DMS153 (cell line): ENCODE measurements around the gene LRRC63.
"Not testable (repeated sequence)": the region's sequence is repeated elsewhere in the genome, so short reads cannot be mapped to it uniquely, and the experiment has no call there.

Experiments used
- DNase-seq: peaks from one replicate; lab custom pipeline; 2025; lab: John Stamatoyannopoulos, UW

Gene LRRC63

DNA sequence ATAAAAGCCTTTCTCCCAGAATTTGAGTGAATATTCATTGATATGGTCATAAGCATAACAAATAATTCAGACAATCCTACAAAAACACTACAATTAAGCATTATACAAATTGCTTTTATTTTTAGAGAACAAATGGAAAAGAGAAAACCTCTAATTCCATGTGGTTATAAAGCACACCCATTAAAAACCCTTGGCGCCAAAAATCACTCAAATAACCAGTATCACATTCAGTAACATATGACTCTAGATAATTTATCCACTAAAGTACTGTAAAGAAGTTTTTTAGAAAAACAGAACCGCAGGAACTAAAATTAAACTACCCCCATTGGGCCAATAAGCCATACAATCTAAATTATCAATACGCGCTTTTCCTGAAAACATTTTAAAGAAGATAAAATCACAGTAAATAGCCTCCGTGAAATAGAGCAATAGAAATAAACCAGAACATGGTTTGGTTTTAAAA lies 30.3 kb upstream of the LRRC63 start:
- no peak for DNase-seq

DNA sequence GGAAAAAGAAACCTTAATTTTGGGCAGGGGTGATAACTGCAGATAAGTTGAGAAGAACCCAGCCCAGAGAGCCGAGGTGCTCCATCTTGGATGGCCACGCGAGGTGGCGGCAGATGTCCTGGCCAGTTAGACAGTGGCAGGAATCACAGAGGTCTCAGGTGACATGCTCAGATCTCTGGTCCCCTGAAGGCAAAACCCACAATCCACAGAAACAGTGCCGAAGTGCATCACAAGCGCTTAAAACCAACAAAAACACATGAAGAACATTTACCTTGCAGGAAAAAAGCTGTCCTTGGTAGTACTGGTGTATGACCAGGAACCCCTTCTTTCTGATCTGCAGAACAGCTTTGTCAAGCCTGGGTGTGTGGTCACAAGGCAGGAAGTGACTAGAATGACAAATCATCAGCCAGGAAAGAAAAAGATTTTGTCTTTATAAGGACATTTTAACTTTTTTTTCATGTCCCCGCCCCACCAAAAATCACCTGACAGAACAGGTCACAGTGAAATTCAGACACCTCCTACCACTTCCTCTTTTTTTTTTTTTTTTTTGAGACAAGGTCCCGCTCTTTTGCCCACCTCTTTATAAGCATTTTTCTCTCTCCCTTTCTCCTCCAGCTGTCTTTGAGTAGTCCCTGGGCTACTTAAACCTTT lies 29.8 kb upstream of the LRRC63 start, which contains the start of gene LCP1:
TSS of gene LCP1 (minus strand) at position 338 of the 651 bp plus-strand sequence. CDS start 22,515 bp downstream, outside the sequence.
- no peak for DNase-seq

DNA sequence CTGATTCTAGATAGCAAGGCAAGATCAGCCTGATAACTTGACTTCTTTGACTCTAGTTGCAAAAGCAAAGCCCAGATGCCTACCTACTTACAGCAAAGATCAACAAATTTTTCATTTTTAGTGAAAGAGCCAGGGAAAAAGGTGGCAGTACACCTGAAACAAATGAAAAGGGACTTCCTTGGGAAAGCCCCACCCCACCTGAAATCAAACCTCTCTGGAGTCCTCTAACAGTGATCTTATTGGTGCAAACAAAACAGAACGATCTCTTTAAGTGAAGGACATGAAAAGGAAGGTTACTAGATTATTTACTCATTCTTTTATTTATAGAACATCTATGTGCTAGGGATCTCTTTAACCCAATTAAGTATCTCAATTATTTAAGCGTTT lies 29.2 kb upstream of the LRRC63 start:
- peak; percentile 3 for DNase-seq

DNA sequence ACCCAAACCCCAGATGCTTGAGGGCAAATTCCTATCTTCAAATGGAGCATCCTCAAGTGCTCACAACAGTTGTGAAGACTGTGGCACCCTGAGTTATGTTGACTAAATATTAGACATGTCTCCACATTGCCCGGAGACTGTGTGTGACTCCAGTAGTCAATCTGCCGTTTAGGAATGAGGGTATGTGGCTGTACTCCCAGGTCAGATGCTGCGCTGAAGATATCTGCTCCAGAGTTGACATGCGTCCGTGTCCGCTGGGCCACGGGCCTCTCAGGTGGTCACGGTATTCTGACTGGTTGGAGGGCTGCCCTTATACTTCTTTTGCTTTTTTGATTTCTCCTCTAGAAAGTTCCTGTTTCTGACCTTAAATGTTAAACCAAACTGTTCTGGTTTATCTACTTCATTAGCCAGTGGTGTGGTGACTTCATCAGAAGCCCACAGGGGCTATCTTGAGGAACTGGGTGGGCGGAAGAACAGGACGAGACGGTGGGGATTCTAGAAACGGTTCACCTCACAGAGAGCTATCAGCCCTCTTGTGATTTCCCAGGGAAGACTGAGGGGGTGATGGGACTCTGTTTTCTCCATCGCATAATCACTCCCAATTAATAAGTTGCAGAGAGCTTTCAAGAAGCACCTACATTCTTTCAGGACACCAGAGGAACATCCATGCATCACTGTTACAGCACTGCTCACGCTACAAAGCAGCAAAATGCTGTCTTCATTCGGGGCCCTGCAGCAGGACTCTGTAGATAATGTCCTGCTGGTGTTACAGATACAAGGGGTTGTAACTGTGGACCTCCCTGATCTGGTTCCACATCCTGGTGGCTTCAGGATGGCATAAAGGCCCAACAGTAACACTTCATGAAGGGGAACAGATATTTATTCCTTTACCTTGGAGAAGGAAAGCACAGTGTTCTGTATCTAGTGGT lies 28.4 kb upstream of the LRRC63 start:
- no peak for DNase-seq

DNA sequence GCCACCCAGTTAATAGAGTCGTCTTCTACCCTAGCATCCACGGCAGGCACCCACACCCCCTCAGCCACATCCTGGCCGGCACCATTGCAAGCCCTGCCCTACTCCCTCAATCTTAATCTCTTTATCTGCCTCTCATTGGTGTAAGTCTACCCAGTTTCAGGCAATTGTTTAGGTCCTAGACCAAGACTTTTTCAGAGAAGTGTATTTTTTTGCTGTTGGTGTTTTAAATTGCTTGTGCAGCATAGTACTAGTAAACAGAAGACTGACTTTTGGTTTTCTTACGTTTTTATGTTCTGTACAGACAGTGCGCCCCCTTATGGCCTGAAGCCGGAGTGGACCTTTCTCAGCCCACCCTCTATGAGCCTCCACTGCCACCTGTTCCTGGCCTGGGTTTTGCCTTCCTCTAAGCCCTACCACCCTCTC lies 27.4 kb upstream of the LRRC63 start:
- DNase-seq: no peak

DNA sequence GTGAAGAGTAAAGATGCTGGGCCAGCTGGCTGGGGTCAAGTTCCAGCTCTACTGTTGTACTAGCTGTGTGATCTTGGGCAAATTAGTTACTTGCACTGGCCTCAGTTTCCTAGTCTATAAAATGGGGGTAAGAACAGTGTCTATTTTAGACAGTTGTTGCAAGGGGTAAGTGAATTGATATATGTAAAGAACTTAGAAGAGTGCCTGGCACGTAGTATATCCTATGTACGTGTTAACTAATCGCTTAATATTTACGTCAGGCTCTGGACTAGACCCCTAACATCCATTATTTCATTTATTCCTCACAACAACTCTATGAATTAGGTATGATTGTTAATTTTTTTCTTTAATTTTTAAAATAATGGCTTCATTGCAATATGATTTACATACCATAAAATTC lies 26.1 kb upstream of the LRRC63 start:
- DNase-seq: no peak

DNA sequence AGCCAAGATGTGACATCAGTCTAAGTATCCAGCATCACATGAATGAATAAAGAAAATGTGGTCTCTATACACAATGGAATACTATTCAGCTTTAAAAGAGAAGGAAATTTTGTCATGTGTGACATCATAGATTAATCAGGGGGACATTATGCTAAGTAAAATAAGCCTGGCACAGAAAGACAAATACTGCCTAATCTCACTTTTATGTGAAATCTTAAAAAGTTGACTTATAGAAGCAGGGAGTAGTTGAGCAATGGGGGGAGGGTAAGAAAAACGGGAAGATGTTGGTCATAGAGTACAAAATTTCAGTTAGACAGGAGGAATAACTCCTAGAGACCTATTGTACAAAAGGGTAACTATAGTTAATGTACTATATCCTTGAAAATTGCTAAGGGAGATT lies 19.3 kb upstream of the LRRC63 start:
- no peak for DNase-seq

DNA sequence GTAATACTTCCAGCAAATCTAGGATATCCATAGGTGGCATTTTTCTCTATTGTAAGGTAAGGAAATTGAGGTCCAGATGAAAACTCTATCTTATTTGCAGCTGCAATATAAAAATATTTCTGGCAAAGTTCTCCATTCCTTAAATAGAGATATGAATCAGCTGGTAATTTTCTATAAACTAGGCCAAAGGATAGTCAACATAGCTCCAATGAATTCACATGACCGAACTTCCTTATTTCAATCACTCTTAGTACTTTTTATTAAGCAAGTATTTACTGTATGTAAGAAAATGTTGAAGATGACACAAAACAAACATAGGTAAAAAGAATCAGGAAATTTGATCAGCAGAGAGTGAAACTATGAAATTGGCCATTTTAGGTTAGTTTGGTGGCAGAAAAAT lies 16.7 kb upstream of the LRRC63 start:
- no peak for DNase-seq

DNA sequence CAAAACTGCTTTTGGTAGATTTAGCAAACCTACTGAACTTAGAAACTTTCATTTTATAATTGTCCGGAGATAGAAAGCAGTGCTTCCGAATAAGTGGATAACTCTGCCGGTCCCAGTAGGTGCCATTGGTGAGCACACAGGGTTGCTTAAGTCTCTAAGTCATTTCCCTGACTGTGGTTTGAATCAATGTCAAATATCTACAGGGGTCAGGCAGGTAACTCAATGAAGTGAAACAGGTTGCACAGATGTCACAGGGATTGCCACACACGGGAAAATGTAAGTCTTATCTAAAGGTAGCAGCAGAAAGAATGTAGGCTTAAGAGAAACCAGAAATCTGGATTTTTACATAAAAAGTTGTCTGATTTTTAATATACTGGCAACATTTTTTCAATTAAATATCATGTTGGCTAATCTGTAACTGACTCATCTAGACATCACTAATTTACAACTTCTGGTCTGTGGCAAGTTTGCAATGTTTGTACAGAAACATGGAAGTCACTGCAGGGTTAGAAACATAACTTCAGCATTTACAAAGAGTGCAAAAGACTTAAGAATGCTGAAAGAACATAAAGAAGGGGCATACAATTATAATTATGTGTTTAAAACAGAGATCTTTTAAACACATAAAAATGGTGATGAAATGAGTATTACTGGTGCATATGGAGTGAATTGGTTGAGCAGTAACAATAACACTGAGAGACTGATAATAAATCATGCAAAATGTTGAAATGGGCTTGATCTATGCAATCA lies 14.3 kb upstream of the LRRC63 start:
- no peak for DNase-seq

DNA sequence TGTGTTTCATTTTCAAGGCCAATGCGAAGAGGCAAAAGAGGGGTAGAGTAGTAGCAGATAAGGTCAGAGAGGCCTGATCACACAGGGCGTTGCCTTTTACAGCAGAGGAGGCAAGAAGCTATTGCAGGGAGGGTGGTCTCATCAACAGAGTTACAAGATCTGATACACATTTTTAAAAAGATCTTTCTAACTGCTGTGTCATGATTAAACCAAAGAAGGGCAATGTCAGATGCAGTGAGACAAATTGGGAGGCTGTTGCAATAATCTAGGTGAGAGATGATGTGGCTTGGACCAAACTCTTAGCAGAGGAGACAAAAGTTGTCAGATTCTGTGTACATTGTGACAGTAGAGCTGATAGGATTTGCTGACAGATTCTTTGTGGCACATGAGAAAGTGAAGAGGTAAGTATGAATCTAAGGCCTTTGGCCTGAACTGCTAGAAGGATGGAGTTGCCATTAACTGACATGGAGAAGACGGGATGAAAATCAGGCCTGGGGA lies 13.0 kb upstream of the LRRC63 start:
- DNase-seq: no peak

DNA sequence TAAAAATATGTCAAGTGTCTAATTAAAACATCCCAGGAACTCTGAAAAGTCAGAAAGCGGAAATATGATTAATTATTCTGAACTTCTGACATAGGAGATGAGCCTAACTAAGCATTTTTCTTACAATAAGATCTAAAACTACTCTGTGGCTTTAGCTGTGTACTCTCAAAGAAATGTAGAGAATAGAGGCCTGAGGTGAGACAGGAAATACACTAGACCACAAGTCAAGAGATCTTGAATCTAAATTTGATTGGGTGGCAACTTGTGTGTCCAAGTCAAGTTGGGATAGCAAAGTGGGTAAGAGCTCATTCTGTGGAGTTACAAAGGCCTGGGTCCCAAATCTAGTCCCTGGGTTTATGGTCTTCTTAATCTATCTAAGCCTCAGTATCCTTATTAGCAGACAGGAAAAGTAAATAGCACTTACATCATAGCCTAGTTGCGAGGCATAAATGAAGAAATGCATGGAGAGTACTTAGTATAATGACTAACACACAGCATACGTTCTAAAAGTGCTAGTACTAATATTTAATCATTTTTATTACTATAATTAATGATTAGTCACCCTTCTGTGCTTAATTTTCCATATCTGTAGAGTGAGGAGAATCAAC lies 9.4 kb upstream of the LRRC63 start:
- no peak for DNase-seq

DNA sequence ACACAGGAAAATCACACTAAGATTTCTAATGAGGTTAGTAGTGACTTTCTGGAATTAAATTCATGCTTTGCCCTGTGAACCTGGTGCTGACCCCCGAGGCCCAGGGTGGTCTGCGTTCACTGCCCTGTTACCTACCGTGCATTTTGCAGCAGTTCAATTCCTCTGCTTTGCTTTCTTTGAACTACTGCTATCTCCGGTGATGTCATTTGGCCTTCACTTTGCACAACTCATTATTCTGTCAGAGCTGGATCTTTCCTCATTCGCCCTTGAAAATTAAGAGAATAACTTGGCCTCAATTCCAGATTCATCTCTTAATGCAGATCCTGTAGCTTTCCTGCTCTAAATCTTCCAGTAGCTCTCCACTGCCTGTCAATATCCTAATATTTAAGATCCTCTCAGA lies 8.8 kb upstream of the LRRC63 start:
- DNase-seq: no peak

DNA sequence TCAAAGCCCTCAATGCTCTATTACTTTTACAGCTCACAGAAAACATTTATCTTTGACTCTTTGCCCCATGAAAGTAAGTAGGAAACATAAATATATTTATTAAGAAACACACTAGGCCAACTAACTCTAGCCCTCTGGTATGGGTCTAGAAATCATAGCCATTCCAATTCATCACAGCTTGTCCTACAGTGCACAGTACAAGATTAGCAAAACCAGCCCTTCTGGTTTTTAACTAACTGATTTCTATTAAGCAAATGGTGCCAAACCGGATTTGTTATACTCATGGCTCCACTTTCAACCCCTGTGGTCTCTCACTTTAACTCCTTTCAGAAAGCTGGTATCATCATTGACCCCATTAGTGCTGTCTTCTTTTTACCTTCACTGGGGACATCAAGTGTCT lies 5.6 kb upstream of the LRRC63 start:
- no peak for DNase-seq

DNA sequence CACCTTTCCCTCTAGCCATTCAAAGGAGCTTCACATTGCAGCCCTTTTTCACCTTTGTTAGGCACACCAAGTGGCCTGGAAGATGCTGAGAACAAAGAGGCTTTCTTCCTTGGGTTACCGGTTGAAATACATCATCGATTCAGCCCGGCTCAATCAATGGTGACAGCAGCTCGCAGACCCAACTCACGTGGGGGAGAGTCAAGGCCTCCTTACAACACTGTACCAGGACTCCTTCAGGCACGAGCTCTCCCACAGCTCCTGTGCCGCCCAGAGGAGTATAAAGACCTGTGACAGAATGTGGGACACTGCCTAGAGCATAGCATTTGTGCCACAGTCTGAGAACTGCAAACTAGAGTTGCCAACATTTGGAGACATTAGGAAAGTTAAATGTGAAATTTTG lies 3.9 kb upstream of the LRRC63 start:
- no peak for DNase-seq

DNA sequence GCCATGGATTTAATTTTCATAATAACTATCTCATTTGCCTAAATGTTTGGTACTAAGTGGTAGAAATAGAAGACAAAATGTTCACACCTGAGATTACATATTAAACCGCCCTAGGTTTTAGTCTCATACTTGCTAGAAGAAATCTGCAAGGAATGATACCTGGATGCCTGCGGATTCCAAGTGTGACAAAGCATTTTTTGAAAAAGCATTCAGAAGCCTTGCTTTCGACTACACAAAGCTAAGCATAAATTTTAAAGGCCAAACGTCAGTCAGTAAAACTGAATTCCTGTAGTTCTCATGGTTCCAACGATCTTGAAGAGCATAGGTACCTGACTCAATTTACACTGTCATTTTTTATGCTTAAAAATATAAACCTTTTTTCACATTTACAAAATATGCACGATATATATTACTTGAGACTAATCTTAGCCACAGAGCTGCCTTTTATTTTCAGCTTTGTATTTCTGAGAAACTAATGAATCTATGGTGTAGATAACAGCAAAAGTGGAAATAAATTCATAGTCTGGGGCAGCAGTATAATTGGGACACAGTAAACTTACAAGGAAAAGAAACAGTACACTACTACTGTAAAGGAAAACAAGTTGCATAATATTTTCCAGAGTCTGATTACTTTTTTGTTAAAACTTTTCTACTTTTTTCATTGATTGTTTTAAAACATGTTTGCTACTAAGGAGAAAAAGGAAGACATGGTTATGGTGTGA lies 1.2 kb upstream of the LRRC63 start:
- no peak for DNase-seq

DNA sequence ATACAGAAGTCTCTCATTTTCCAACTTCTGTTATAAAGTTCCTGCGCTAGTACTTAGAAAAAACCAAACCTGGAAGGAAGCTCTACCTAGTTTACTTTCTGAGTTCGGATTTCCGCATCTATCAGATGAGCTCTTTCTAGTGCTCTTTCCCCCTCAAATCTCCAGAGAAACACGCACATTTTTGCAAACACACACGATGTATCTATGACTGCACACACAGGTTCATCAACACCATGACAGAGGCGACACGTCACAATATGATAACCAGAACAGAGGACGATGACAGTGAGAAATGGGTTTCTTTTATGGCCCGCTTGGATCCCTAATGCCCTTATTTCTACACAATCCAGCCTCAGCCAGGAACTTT lies 629 bp upstream of the LRRC63 start:
- DNase-seq: peak; percentile 2

DNA sequence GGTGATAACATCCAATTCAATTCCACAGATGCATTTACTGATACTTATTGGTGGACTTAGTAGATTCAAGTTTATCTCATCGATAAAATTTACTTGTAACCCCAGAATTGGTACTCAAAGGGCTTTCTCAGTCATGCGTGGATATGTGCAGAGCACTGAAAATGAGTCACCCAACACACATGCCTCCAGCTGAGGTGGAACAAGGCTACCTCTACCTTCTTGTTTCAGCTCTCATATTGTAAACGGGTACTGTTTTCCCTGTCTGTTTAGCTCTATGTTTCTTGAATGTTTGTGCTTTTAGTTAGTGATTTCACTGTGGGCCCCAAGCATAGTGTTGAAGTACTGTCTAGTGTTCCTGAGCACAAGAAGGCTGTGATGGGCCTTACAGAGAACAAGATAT lies 1.5 kb downstream of the LRRC63 start:
- DNase-seq: no peak

DNA sequence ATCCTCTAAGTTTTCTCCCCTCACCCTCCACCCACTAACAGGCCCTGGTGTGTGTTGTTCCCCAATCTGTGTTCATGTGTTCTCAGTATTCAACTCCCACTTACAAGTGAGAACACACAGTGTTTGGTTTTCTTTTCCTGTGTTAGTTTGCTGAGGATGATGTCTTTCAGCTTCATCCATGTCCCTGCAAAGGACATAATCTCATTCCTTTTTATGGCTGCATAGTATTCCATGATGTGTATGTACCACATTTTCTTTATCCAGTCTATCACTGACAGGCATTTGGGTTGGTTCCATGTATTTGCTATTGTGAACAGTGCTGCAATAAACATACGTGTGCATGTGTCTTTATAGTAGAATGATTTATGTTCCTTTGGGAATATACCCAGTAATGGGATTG lies 3.0 kb downstream of the LRRC63 start:
- DNase-seq: not testable (repeated sequence)

DNA sequence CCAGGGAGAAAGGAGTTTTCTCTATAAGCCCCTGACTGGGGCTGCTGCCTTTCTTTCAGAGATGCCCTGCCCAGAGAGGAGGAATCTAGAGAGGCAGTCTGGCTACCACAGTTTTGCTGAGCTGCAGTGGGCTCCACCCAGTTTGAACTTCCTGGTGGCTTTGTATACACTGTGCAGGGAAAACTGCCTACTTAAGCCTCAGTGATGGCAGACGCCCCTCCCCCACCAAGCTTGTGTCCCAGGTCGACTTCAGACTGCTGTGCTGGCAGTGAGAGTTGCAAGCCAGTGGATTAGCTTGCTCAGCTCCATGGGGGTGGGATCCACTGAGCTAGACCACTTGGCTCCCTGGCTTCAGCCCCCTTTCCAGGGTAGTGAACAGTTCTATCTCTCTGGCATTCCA lies 8.5 kb downstream of the LRRC63 start:
- DNase-seq: peak; percentile 66

DNA sequence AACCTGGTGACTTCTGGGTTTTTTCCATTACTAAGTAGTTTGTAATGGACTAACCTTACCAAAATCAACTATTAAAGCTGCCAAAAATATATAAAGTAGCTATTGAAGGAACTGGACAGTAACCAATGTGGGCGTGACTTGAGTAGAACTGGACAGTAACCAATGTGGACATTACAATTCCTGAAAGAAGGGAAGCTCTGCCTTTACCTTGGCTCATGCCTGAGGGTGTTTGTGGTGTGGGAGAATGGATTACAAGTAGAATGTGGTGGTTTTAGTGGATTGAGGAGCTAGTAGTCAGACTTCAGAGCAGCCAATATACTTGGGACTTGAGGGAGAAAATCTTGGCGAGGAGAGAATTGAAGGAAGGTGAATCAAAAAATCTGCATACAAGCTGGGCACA lies 17.5 kb downstream of the LRRC63 start:
- no peak for DNase-seq

DNA sequence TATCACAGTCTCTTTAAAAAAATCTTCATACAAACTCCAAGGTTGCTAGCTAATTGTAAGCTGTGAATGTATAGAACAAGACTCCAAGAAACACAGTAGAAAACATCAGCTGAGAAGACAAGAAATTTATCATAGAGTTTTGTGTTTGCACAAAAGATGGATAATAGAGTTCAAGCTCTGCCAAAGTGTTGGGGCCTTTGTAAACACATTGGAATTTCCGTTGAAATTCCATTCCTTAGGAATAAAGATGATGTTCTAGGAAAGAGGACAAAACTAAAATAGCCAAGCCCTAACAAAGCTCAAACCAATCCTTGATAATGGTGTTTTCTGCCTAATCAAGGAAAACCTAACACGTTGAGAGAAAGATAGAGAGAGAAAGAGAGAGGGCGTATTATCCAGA lies 20.6 kb downstream of the LRRC63 start:
- no peak for DNase-seq
